GM21367 (cell line): ENCODE measurements around the gene TSSC4.

ENCODE experiments used
- ATAC-seq: cut with Tn5 transposase; IDR thresholded peaks from one replicate; pipeline ENCODE4 v1.9.1; 2021; ENCODE audit not compliant: unreplicated experiment

TSSC4 gene

GRCh38 chr11:2368851-2369180 is 31.7 kb upstream of the TSSC4 start:
- no peak for ATAC-seq

GRCh38 chr11:2369320-2369719 is 31.2 kb upstream of the TSSC4 start:
- ATAC-seq, result no peak

- ATAC-seq, result no peak
These were observed 30.7 kb upstream of the TSSC4 start for GRCh38 chr11:2369896-2370295.

GRCh38 chr11:2374456-2375201 is 25.9 kb upstream of the TSSC4 start:
- ATAC-seq, result no peak

DNA sequence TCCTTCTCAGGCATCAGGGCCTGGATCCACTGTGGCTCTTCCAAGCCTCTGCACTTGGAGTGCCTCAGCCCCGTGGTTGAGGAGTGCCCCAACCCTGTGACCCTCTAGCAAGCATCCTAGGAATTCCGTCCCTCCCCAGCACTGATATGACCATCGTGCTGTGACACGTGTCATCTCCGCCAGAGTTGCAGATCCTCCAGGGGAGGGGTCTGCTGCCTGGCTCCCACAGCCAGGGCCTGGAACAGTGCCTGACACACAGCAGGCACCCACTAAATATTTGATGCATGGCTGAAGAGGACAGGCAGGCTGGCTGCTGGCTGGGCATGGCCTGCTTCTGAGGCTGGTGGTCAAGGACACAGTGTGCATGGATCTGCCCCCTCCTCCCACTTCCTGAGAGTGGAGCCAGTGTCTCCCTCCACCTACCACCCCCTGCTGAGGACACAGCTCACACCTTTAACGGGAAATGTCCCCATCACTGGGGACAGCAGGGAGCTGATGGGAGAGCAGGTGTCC is 25.2 kb upstream of the TSSC4 start:
- no peak for ATAC-seq

- no peak for ATAC-seq
These were observed 24.5 kb upstream of the TSSC4 start for GRCh38 chr11:2375964-2376551.

DNA sequence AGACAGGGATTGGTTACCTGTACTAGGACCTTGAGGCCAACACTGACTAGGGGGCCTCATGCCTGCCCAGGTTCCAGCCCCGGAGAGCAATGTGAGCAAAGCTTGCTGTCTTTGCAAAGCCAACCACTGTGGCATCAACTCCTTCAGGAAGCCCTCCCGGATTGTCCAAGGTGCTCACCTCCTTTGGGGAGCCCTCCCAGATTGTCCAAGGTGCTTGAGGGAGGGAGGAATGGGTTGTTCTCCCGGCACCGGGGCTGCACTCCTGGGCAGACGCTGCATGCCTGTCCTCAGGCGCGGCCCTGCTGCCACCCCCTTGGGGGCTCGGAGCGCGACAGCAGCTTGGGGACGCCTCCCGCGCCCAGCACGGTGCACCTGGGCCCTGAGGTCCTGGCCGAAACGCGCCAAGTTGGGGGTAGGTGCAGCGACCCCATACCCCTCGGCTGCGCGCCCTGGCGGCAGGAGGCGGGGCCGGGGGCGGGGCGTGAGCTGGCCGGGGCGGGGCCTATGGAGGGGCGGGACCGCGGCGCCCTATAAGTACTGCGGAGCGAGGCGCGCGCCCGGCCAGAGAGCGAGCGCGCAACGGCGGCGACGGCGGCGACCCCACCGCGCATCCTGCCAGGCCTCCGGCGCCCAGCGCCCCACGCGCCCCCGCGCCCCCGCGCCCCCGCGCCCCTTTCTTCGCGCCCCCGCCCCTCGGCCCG is 23.6 kb upstream of the TSSC4 start, which contains the start of gene CD81:
Gene CD81, plus strand, starts transcription at position 560 of the 701 bp plus-strand sequence. CDS start 240 bp downstream, outside the sequence.
- ATAC-seq, result no peak

- no peak for ATAC-seq
These were observed 22.8 kb upstream of the TSSC4 start for GRCh38 chr11:2377511-2378443.

DNA sequence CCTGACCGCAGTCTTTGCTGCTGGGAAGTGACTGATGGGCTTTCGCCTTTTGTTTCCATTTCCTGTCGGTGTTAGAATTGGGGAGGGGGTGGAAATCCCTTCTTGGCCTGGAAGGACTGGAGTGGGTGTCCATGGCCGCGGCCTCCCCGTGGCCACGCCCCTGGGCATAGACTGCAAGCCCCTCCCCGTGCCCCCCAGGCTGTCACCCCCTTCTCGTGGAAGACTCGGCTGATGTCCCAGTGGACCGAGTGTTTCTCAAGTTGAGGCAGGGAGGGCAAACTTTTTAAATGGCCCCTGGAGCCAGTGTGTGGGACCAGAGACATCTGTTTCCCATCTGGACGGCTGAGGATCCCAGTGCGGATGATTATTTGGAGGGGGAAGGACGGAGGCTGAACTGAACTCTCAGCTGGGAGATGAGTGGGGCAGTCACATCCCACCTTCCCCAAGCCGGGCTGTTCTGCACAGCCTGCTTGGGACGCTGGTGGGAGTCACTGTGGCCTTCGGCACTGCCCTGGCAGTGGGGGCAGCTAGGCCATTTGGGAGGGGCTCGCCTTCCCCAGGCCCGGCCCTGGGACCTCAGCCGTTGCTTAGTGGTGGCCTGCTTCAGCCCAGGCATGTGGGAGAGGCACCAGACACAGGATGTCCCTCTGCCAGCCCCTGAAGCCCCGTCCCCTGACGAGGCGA is 21.9 kb upstream of the TSSC4 start:
- no peak for ATAC-seq

DNA sequence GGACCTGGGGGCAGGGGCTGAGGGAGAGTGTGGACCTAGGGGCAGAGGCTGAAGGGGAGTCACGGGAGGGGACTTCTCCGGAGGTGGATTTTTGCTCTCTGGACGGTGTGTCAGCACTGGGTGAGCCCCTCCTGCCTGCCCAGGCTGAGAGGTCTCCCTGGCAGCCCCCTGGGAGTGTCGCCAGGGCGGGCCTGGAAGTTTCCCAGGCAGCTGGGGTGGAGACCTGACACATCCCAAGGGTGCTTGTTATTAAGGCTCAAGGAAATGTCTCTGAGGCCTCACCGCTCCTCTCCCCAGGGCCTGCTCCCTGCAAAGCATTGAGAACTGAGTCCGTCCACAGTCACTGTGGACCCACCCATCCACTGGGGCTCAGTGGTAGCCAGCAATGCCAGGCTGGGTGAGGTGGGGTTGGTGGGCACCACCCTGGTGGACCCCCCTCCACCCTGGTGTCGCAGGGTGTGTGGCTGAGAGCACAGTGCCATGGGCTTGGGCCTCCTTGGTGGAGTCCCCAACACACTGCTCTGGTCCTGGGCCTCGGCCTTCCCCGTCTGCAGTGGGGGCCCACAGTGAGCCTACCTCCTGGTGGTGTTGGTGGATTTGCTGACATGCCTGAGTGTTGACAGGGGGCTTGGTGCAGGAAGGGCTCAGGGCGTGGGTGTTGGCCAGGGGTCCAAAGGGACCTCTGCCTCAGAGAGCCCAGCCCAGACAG is 20.9 kb upstream of the TSSC4 start:
- ATAC-seq, result no peak

DNA sequence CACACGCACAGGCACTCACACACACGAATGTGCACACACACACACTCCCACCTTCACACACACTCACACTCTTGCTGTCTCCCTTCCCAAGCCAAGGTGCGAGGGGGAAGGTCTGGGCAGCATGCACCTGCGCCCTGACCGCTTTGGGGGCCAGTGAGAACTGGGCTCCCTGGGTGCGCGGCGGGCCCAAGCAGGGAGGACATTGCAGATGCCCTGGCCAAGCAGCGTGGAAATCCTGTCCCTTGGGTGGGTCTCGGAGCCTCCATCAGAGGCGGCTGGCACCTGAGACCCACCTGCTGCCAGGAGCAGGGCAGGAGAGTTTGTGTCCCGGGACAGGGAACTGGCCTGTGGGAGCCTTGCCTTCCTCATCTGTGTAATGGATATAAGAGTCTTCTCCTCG is 20.2 kb upstream of the TSSC4 start:
- no peak for ATAC-seq

GRCh38 chr11:2380807-2381350 is 19.7 kb upstream of the TSSC4 start:
- no peak for ATAC-seq

- no peak for ATAC-seq
These were observed 18.9 kb upstream of the TSSC4 start for GRCh38 chr11:2381494-2382128.

GRCh38 chr11:2382129-2382517 is 18.4 kb upstream of the TSSC4 start:
- ATAC-seq, result no peak

DNA sequence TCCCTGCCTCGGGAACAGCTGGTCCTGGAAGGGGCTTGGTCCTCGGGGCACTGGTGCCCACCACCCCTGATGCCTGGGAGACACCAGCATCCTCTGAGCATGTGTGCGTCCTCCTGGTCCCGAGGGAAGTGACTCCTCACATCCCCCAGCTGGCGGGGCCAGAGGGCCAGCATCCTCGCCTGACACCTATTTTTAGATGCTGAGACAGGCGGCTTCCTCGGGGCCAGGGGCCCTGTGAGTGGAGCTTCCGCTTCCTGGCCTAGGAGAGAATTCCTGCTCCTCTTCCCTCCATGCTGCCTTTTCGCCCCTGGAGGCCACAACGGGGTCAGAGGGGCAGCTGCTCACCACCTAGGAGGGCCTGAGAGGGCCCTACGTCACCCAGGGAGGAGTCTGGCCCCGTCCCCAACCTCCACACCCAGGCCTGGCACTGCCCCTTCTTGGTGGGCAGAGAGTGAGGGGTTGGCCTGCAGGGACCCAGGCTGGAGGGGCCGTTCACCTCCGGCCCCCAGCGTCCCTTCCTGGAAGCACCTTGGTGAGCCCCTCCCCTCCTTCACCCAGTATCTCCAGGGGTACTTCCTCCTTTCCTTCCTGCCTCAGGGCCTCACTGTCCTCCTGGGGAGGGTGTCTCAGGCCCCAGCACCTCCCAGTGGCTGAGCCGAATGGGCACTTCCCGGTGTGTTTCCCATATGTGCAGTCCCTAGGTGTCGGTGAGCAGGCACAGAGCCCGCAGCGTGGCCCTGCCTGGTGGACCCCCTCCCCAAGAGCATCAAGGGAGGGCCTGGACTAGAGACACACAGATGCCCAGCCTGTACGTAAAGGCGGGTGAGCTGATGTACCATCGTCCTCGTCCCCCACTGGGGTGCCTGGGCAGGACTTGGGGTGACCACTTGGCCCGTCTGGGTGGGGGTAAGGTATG is 17.4 kb upstream of the TSSC4 start:
- no peak for ATAC-seq

DNA sequence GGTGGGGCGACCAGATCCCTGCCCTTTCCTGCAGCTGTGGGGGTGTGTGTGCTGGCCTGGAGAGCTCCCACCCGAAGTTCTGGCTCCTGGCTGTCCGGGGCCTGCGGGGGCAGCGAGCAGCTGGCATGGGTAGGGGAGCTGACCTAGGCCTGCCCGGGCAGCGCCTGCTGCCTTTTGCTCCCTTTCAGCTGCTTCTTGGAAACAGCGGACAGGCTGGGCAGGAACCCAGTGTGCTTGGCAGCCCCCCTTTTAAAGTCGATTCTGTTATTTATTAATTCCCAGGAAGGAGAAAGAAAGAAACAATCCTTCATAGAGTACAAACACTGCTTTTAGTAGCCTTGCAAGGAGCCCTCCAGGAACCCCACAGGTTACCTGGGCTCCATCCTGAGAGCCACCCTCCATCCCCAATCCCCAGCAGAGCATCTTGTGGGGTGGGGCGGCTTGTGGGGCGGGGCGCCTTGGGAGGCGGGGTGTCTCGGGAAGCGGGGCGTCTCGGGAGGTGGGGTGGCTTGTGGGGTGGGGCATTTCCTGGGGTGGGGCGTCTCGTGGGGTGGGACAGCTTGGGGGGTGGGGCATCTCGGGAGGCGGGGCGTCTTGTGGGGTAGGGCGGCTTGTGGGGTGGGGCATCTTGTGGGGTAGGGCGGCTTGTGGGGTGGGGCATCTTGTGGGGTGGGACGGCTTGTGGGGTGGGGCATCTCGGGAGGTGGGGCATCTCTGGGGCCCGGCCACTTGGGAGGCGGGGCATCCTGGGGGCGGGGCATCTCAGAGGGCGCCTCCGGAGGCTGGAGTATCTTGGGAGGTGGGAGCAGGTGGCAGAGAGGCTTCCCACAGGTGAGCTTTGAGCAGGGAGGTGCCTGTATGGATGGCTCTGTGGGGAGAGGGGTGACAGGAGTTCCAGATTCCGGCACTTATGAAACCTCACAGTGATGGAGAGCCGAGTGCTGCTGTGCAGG is 16.4 kb upstream of the TSSC4 start:
- ATAC-seq, result no peak
